NCI-H2081 treated with DMSO at 0.1 percent for 48 hours (cell line): ENCODE measurements around the gene OTUD3.
A peak's percentile ranks its signal among the peaks of the same experiment; 100 is the strongest.
"Not testable (repeated sequence)": the region's sequence is repeated elsewhere in the genome, so short reads cannot be mapped to it uniquely, and the experiment has no call there.

Experiments used
- DNase-seq: peaks from one replicate; lab custom pipeline; 2025; lab: John Stamatoyannopoulos, UW

OTUD3 gene

GRCh38 chr1:19882111-19883071 lies at the start of gene OTUD3:
Gene OTUD3 (plus strand): TSS chr1:19882395. CDS start chr1:19882514, 119 bp downstream.
- DNase-seq: peak; percentile 85

- no peak for DNase-seq
Observed at GRCh38 chr1:19835578-19835977, 46.6 kb upstream of the OTUD3 start.

- no peak for DNase-seq
Observed at GRCh38 chr1:19837866-19838265, 44.3 kb upstream of the OTUD3 start.

GRCh38 chr1:19840228-19840627 lies 42.0 kb upstream of the OTUD3 start:
- DNase-seq: no peak

DNA sequence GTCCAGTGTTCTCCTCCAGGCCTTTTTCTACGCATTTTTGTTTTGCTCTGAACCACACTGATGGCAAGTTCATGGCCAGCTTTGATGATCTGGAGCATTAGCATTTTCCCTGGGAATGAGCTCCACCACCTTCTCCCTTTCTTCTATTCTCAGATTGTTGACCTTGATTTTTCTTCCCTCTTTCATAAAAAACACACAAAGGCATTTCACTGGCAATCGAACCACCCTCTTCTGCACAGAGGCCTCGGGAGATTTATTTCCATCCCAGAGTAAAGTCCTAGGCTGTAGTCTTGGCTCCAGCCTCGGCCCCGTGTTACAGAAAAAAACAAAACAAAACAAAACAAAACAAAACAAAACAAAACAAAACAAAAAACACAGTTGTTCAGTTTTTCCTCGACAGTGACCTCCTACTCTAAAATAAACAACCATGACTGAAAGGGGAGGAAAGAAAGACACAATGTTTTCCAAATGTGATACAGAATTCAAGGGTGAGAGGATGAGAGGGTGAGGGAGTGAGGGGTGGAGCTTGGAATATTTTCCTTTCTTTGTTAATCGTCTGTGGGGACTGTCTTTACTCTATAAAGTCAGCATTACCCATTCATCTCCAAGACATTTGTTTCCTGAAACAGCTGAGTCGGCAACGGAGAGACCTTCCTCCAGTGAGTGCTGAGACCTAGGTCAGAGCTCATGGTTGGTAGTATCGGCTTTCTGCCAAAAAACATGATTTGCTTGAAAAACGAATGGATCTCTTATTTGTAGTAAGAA lies 37.3 kb upstream of the OTUD3 start:
- no peak for DNase-seq

DNA sequence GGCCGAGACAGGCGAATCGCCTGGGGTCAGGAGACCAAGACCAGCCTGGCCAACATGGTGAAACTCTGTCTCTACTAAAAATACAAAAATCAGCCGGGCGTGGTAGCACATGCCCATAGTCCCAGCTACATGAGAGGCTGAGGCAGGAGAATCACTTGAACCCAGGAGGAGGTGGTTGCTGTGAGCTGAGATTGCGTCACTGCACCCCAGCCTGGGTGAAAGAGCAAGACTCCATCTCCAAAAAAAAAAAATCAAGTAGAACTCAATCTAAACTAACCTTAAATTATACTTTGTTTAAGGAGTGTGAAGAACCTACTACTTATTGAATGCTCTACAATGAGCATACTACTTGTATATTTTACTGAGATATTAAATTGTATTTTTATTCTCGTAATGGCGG lies 36.6 kb upstream of the OTUD3 start:
- DNase-seq: no peak

- DNase-seq: no peak
Observed at GRCh38 chr1:19846338-19846737, 35.9 kb upstream of the OTUD3 start.

- not testable (repeated sequence) for DNase-seq
Observed at GRCh38 chr1:19847334-19847733, 34.9 kb upstream of the OTUD3 start.

GRCh38 chr1:19849307-19849706 lies 32.9 kb upstream of the OTUD3 start:
- DNase-seq: not testable (repeated sequence)

DNA sequence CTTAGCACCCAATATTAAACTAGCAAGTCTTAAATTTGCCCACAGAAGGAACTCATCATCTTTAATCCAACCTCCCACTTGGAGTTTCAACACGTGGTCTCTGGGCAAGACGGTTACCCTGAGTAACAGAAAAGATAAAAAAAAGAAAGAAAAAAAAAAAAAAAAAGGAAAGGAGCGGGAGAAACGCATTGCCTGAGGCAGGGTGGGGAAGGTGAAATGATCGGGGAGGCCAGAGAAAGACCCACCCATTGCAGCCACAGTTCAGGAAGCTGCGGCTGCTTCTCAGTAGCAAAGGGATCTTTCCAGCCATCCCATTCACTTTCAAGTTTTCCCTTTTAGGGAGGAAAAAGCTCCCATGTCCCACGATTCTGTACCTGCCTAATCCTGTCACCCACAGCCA lies 32.0 kb upstream of the OTUD3 start:
- no peak for DNase-seq

- no peak for DNase-seq
Observed at GRCh38 chr1:19852036-19852435, 30.2 kb upstream of the OTUD3 start.

DNA sequence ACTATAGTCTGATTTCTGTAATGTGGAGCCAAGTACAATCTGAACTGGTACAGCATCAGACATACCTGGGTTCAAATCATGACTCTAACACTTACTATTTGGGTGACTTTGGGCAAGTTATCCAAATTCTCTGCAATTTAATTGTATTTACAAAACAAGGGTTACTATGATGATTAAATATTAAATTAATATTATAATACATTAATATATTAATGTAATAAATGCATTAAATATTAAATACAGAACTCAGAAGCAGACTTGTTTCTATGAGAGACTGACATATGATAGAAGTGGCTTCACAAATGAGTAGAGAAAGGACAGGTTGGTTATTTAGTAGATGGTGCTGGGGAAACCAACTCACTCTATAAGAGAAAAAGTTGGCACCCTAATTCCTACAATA lies 27.3 kb upstream of the OTUD3 start:
- DNase-seq: no peak

GRCh38 chr1:19858893-19859292 lies 23.3 kb upstream of the OTUD3 start:
- no peak for DNase-seq

DNA sequence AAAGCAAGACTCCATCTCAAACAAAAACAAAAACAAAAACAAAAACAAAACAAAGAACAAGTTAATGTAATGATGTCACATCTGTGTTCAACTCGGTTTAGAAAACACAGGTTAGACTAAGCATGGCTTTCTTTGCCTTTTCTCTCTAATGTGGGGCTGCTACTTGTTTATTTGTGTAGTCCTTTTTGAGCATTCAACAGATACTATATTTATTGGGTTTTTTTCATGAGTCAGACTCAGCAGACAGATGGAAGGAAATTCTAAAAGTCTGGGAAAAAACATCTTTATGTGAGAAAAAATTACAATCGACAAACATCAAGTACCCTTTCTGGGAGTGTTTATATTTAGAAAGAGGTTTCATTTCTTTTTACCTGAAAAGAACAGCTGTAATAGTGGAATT lies 22.3 kb upstream of the OTUD3 start:
- no peak for DNase-seq

DNA sequence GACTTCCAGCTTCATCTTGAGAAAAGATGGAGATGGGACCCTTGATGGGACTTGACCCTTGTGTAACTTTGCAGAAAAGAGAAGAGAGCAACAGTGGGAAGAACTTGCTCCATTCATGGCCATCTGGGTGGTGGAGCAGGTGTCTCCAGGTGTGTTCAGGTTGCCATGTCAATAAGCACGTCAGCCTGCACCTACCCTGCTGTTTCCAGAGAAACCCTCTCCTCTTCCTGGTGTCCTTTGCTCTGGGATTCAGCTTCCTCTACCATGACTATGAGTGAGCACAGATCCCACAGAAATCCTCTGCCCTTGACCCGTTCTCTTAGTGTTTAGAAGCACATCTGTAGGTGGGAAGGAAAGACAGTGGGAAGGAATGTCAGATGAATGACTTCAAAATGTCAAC lies 21.8 kb upstream of the OTUD3 start:
- no peak for DNase-seq

- DNase-seq: no peak
Observed at GRCh38 chr1:19861034-19861433, 21.2 kb upstream of the OTUD3 start.

DNA sequence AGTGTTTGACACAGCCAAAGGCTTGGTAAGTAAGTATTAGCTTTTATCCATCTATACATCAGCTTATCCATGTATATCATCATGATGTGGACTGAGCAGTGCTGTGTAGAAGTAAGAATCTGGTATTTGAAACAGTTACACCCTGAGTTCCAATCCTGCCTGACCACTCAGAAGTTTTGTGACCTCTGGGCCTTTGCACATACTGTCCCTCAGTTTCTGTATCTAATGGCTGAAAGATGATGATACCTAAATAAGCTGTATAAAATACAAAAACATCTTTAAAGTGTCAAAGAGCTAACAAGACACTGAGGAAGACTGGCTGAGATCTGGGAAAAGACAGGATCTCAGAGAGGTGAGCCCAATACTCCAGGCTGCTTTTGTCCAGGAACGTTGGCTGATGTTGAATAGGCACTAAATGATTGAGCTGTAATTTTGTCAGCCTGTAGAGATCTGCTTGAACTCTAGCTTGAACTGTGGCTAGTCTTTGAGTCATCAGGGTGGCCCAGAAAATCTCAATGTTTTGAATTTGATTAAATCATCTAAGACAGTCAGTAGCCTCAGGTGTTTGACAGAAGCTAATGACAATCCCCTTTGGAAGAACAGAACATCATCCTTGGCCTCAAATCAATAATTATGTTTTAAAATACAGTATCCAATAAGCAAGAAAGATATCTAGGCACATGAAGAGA lies 20.2 kb upstream of the OTUD3 start:
- DNase-seq: no peak

DNA sequence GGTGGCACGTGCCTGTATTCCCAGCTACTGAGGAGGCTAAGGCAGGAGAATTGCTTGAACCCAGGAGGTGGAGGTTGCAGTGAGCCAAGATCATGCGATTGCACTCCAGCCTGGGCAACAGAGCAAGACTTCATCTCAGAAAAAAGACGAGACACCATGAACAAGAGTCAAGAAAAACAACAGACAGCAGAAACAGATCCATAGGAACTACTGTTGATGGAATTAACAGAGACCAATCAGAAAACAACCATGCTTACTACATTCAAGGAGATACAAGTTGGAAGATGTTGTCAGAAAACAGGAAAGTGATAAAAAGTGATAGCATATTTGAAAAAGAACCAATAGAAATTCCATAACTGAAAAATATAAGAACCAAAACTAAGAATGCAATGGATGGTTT lies 19.3 kb upstream of the OTUD3 start:
- DNase-seq: no peak

- no peak for DNase-seq
Observed at GRCh38 chr1:19864570-19865160, 17.5 kb upstream of the OTUD3 start.

- no peak for DNase-seq
Observed at GRCh38 chr1:19866029-19866428, 16.2 kb upstream of the OTUD3 start.

DNA sequence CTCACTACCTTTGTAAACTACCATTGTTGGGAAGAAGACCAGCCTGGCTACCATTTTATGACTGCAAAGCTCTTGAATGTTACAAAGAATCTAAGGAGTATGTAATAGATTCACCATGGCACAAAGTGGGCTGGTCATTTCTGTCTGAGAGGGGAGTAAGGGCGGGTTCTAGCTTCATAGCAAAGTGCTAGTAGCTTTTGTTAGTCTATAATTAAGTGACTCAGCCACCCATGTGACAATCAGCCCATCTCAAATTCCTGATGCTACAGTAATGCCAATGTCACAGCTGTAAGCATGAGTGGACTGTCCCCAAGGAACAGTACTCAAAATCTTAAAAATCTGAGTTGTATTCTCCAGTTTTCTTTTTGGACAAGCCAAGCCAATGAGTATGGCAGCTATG lies 15.4 kb upstream of the OTUD3 start:
- DNase-seq: no peak

DNA sequence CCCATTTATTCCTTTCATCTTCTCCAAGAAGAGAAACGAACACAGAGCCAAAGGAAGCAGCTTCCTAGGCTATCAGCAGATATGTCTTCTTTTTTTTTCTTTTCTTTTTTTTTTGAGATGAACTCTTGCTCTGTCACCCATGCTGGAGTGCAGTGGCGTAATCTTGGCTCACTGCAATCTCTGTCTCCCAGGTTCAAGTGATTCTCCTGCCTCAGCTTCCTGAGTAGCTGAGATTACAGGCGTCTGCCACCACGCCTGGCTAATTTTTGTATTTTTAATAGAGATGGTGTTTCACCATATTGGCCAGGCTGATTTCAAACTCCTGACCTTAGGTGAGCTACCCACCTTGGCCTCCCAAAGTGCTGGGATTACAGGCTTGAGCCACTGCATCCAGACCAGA lies 13.6 kb upstream of the OTUD3 start:
- not testable (repeated sequence) for DNase-seq
